H1 (cell line): ENCODE results near the gene SLC66A2. TPM values are rescaled to one million over a fixed set of nuclear protein-coding genes. Genes with fewer than 3 reads are reported as not detected.

ENCODE experiments used
- CTCF ChIA-PET: fragments of 300-600 bp; sonication (Branson Sonifier 250); formaldehyde crosslinking; loops from one replicate; lab custom pipeline; 2021; ENCODE audit not compliant: partially characterized antibody; lab: Charles Lee
- POLR2A ChIA-PET: fragments of 300-600 bp; sonication (Branson Sonifier 250); formaldehyde crosslinking; loops from one replicate; lab custom pipeline; 2021; ENCODE audit warnings: inconsistent platforms; ENCODE audit not compliant: partially characterized antibody; lab: Charles Lee
- DNase-seq, 2 experiments: peaks; one replicate each; pipeline versions ENCODE4 v3.0.0 to v3.0.0-alpha.2; 2010 to 2022; ENCODE audit warnings: low spot score in 2 of 2, low read depth in 1 of 2, mixed read lengths in 1 of 2
- FAIRE-seq: peaks from 2 replicates; lab custom pipeline; 2011; peaks lifted over from hg19 to GRCh38; lab: Jason Lieb, UNC
- H2AFZ ChIP-seq: 2 replicates; pipeline ENCODE4 v1.8.1; 2012; ENCODE audit warnings: low read length, inconsistent platforms
- H2AK5ac ChIP-seq: 2 replicates; pipeline ENCODE4 v1.6.1; 2013; ENCODE audit warnings: low read depth, low read length
- H2BK120ac ChIP-seq: replicated peaks from 2 replicates; pipeline ENCODE3; 2013; ENCODE audit warnings: low read depth, low read length, inconsistent platforms
- H2BK12ac ChIP-seq: 2 replicates; pipeline ENCODE4 v1.6.1; 2013; ENCODE audit warnings: low read depth, low read length
- H2BK15ac ChIP-seq: 2 replicates; pipeline ENCODE4 v1.6.1; 2013; ENCODE audit warnings: low read length
- H2BK20ac ChIP-seq: 2 replicates; pipeline ENCODE4 v1.6.1; 2013; ENCODE audit warnings: low read length
- H2BK5ac ChIP-seq: 2 replicates; pipeline ENCODE4 v1.6.1; 2013; ENCODE audit warnings: low read depth, low read length
- H3K14ac ChIP-seq: 2 replicates; pipeline ENCODE4 v1.6.1; 2013; ENCODE audit warnings: inconsistent platforms; ENCODE audit not compliant: insufficient read length
- H3K18ac ChIP-seq: 2 replicates; pipeline ENCODE4 v1.6.1; 2013; ENCODE audit warnings: low read length; ENCODE audit errors: extremely low read depth
- H3K23ac ChIP-seq: 2 replicates; pipeline ENCODE4 v1.6.1; 2013; ENCODE audit warnings: inconsistent platforms; ENCODE audit not compliant: insufficient read length
- H3K23me2 ChIP-seq: 2 replicates; pipeline ENCODE4 v1.6.1; 2013; ENCODE audit warnings: low read depth, low read length
- H3K27ac ChIP-seq: 2 replicates; pipeline ENCODE4 v1.6.1; 2011; ENCODE audit warnings: low read depth, low read length, inconsistent platforms
- H3K27me3 ChIP-seq, 4 experiments: replicated peaks in 1 of 4; 1 replicate in 1 of 4; 2 replicates in 3 of 4; pipeline versions ENCODE4 v1.6.1 to v1.8.1; 2011 to 2013; ENCODE audit warnings: low read length in 3 of 4, mild to moderate bottlenecking in 3 of 4, inconsistent platforms in 2 of 4, mixed read lengths in 2 of 4, moderate library complexity in 1 of 4; ENCODE audit not compliant: control insufficient read depth in 3 of 4, insufficient read depth in 3 of 4; ENCODE audit errors: extremely low read depth in 1 of 4
- H3K36me3 ChIP-seq, 4 experiments: 2 replicates each; pipeline versions ENCODE4 v1.6.1 to v1.8.1; 2011 to 2013; ENCODE audit warnings: mild to moderate bottlenecking in 4 of 4, low read length in 3 of 4, moderate library complexity in 2 of 4, control low read depth in 1 of 4, inconsistent platforms in 1 of 4; ENCODE audit not compliant: insufficient read depth in 4 of 4, control insufficient read depth in 2 of 4
- H3K4ac ChIP-seq: replicated peaks from 2 replicates; pipeline ENCODE3; 2013; ENCODE audit warnings: low read length, low read depth, mixed read lengths, inconsistent platforms; ENCODE audit not compliant: insufficient read length
- H3K4me1 ChIP-seq, 4 experiments: replicated peaks in 1 of 4; 1 replicate in 1 of 4; 2 replicates in 3 of 4; pipeline versions ENCODE4 v1.6.1 to v1.8.1; 2011 to 2013; ENCODE audit warnings: low read length in 3 of 4, inconsistent platforms in 2 of 4, mixed read lengths in 1 of 4; ENCODE audit not compliant: insufficient read depth in 4 of 4, control insufficient read depth in 3 of 4
- H3K4me2 ChIP-seq, 2 experiments: 2 replicates each; pipeline versions ENCODE4 v1.6.1 to v1.8.1; 2011 to 2013; ENCODE audit warnings: low read depth in 2 of 2, low read length in 2 of 2, control low read depth in 1 of 2, inconsistent platforms in 1 of 2, mild to moderate bottlenecking in 1 of 2; ENCODE audit not compliant: insufficient read depth in 1 of 2
- H3K4me3 ChIP-seq, 4 experiments: fragments of 200-600, 300-600 bp in 1 of 4; sonication (generic), shearing (Covaris generic), sonication (Bioruptor Twin) in 1 of 4; 2 replicates each; pipeline versions ENCODE4 v1.5.1 to v1.8.1; 2011 to 2016; ENCODE audit warnings: low read length in 4 of 4, low read depth in 3 of 4, control low read depth in 2 of 4, inconsistent platforms in 2 of 4, mild to moderate bottlenecking in 2 of 4, mixed read lengths in 1 of 4, moderate library complexity in 1 of 4; ENCODE audit not compliant: insufficient read depth in 2 of 4; ENCODE audit errors: extremely low read depth in 1 of 4
- H3K56ac ChIP-seq: replicated peaks from 2 replicates; pipeline ENCODE3; 2013; ENCODE audit warnings: low read depth, mild to moderate bottlenecking, mixed read lengths, low read length, inconsistent platforms; ENCODE audit not compliant: insufficient read length
- H3K79me1 ChIP-seq: 2 replicates; pipeline ENCODE4 v1.6.1; 2013; ENCODE audit warnings: low read depth, low read length, control low read depth
- H3K79me2 ChIP-seq, 2 experiments: 2 replicates each; pipeline versions ENCODE4 v1.6.1 to v1.8.1; 2012 to 2013; ENCODE audit warnings: low read length in 2 of 2, mild to moderate bottlenecking in 2 of 2, inconsistent platforms in 1 of 2; ENCODE audit not compliant: insufficient read depth in 2 of 2, control insufficient read depth in 1 of 2
- H3K9ac ChIP-seq, 4 experiments: replicated peaks in 1 of 4; 1 replicate in 1 of 4; 2 replicates in 3 of 4; pipeline versions ENCODE4 v1.6.1 to v1.8.1; 2011 to 2013; ENCODE audit warnings: low read depth in 3 of 4, low read length in 3 of 4, control low read depth in 2 of 4, mild to moderate bottlenecking in 2 of 4, moderate library complexity in 2 of 4, inconsistent platforms in 1 of 4; ENCODE audit errors: extremely low read depth in 1 of 4
- H3K9me3 ChIP-seq, 2 experiments: 2 replicates each; pipeline versions ENCODE4 v1.6.1 to v1.8.1; 2012 to 2013; ENCODE audit warnings: mild to moderate bottlenecking in 2 of 2, moderate library complexity in 2 of 2, control low read depth in 1 of 2, inconsistent platforms in 1 of 2, low read depth in 1 of 2, low read length in 1 of 2, mixed read lengths in 1 of 2; ENCODE audit not compliant: insufficient read depth in 2 of 2
- H4K20me1 ChIP-seq, 2 experiments: replicated peaks in 1 of 2; 2 replicates each; pipeline versions ENCODE3 to v1.8.1; 2011 to 2013; ENCODE audit warnings: inconsistent platforms in 2 of 2, low read length in 2 of 2, mild to moderate bottlenecking in 1 of 2; ENCODE audit not compliant: insufficient read depth in 2 of 2, control insufficient read depth in 1 of 2
- H4K5ac ChIP-seq: 2 replicates; pipeline ENCODE4 v1.6.1; 2013; ENCODE audit warnings: low read length, low read depth, mixed read lengths, inconsistent platforms; ENCODE audit not compliant: insufficient read length
- H4K8ac ChIP-seq: 2 replicates; pipeline ENCODE4 v1.8.0; 2013; ENCODE audit warnings: mild to moderate bottlenecking, moderate library complexity, low read length, inconsistent platforms; ENCODE audit not compliant: insufficient read depth; ENCODE audit errors: extremely low read depth
- H4K91ac ChIP-seq: replicated peaks from 2 replicates; pipeline ENCODE3; 2013; ENCODE audit warnings: low read length, mixed read lengths, inconsistent platforms; ENCODE audit not compliant: insufficient read length
- EZH2 ChIP-seq: fragments of 200-600 bp; sonication (generic); IDR thresholded peaks from 2 replicates; pipeline ENCODE4 v1.7.1; 2012; ENCODE audit warnings: low read depth, mild to moderate bottlenecking, moderate library complexity, low read length, inconsistent platforms; ENCODE audit not compliant: severe bottlenecking
- PHF8 ChIP-seq: fragments of 200-600 bp; sonication (generic); conservative IDR thresholded peaks from 2 replicates; pipeline ENCODE4 v1.7.1; 2012; ENCODE audit warnings: low read depth, mild to moderate bottlenecking, inconsistent platforms, low read length, moderate library complexity
- POU5F1 ChIP-seq: IDR thresholded peaks from 2 replicates; pipeline ENCODE4 v1.6.1; 2011; ENCODE audit warnings: low read depth, mild to moderate bottlenecking, low read length, moderate library complexity
- SP1 ChIP-seq: IDR thresholded peaks from 2 replicates; pipeline ENCODE4 v1.6.1; 2011; ENCODE audit warnings: low read depth, low read length
- WGBS, 2 experiments: shearing (Covaris generic) in 1 of 2; methylation state at CpG; one replicate each; pipeline versions ENCODE4 v1.1.6 to v1.1.7; 2013 to 2015; ENCODE audit warnings: low lambda C conversion rate in 2 of 2, mixed read lengths in 2 of 2, inconsistent platforms in 1 of 2, low coverage in 1 of 2, missing lambda C conversion rate in 1 of 2; ENCODE audit not compliant: insufficient replicate concordance in 2 of 2, insufficient coverage in 1 of 2, insufficient read length in 1 of 2; ENCODE audit errors: extremely low coverage in 1 of 2, missing lambda C conversion rate in 1 of 2; 5-methylcytosine and 5-hydroxymethylcytosine counted together
- polyA plus RNA-seq, 7 experiments: library from polyadenylated mRNA; depleted of rRNA in 3 of 7; stranded (reverse) in 5 of 7; unstranded in 2 of 7; fragments of >200 nt in 5 of 7; fragments of 200-250 nt in 2 of 7; gene quantifications; 1 replicate in 5 of 7; 2 replicates in 1 of 7; 4 replicates in 1 of 7; pipeline versions ENCODE4 v1.2.1 to v1.2.3, GENCODE V29; 2011 to 2013; ENCODE audit warnings: missing spikeins in 2 of 7, mixed read lengths in 2 of 7
- total RNA-seq: library from RNA; stranded (reverse); fragmentation: NEBNext Ultra II Directional; extraction: Animal tissue kit (Norgen Biotek cat#: 25700); gene quantifications from 2 replicates; pipeline ENCODE4 v1.2.1, GENCODE V29; 2021

Gene SLC66A2
- total and polyA plus RNA-seq, 2 of the 8 experiments (the other 6 are each of a cell fraction or from before 2014, with no cell fraction given), result 15.0 to 18.9 TPM

- Histone ChIP-seq H3K18ac (no peak overlapping the region; the same call in 1 of the 2 replicates), H2BK120ac (no peak overlapping the region), H2BK12ac (no peak overlapping the region), H3K56ac (no peak overlapping the region), H3K4me1 (no peaks in the 10 kb centered on the region; a peak in 1 of 7 replicates), H3K9ac (no peak overlapping the region), H3K79me2 (no peaks in the 10 kb centered on the region), H3K4me2 (no peak overlapping the region), H4K8ac (no peak overlapping the region; the same call in 1 of the 2 replicates), H2BK5ac (no peak overlapping the region), H2AFZ (no peak overlapping the region), H3K4me3 (no peak overlapping the region), H4K20me1 (peaks cover 0 to 2% of the 10 kb centered on the region in 2 experiments), H3K79me1 (no peaks in the 10 kb centered on the region; the same call in 1 of the 2 replicates), H3K14ac (no peak overlapping the region), H2BK15ac (no peak overlapping the region), H3K23ac (no peak overlapping the region), H2AK5ac (no peak overlapping the region), H3K27me3 (no peaks in the 10 kb centered on the region), H4K91ac (no peak overlapping the region), H3K4ac (no peak overlapping the region), H3K23me2 (no peaks in the 10 kb centered on the region), H2BK20ac (no peak overlapping the region), H3K27ac (no peak overlapping the region), H3K9me3 (no peaks in the 10 kb centered on the region; a peak in 1 of 4 replicates), H4K5ac (no peak overlapping the region), H3K36me3 (no peaks in the 10 kb centered on the region)
- POLR2A ChIA-PET, result no interaction called here
- no peak for DNase-seq
- FAIRE-seq, result no peak
- 86% methylated on average over 23 of the region's 24 CpGs; no CpG with 5 or more reads in 1 of the 2 experiments for WGBS, 2 experiments
- CTCF ChIA-PET, result interaction anchor here (0.8 to 1.2 kb wide), 6 partner anchors 11 to 513 kb away, joined by 3 to 5 read pairs (median 4); partner anchors contain the start of gene KCNG2
- TF ChIP-seq SP1, result no peak
- no peak for TF ChIP-seq PHF8
- no peak for TF ChIP-seq POU5F1
- no peak for TF ChIP-seq EZH2
Observed at GRCh38 chr18:79874553-79875530, 76.6 kb downstream of the SLC66A2 start.
